ENCODE results near the gene SELENOV.

SELENOV gene

GRCh38 chr19:39532233-39533002, 17.5 kb downstream of the SELENOV start, which contains the start of gene EID2B (continued):
- TF ChIP-seq, protein P1, sequence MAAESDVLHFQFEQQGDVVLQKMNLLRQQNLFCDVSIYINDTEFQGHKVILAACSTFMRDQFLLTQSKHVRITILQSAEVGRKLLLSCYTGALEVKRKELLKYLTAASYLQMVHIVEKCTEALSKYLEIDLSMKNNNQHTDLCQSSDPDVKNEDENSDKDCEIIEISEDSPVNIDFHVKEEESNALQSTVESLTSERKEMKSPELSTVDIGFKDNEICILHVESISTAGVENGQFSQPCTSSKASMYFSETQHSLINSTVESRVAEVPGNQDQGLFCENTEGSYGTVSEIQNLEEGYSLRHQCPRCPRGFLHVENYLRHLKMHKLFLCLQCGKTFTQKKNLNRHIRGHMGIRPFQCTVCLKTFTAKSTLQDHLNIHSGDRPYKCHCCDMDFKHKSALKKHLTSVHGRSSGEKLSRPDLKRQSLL (tag by site-specific recombination; IDR thresholded peaks at IDR 0.05): 0 out of 2 replicates have a peak, but pooled peaks have one; percentile 37
- TF ChIP-seq ZNF350 (tag by site-specific recombination; IDR thresholded peaks at IDR 0.05) (no peak), ZNF596 (tag by site-specific recombination; IDR thresholded peaks at IDR 0.05) (no peak; the same call in 1 of the 2 replicates), ZBTB8A (tag by site-specific recombination; IDR thresholded peaks at IDR 0.05) (peak; percentile 31), ZNF112 (tag by site-specific recombination; IDR thresholded peaks at IDR 0.05) (no peak), ZNF214 (tag by site-specific recombination; IDR thresholded peaks at IDR 0.05; ENCODE audit: borderline replicate concordance) (no peak), ZNF398 (tag by site-specific recombination; IDR thresholded peaks at IDR 0.05) (no peak), ZFP37 (tag by site-specific recombination; IDR thresholded peaks at IDR 0.05) (peak; percentile 96), INSM2 (tag by site-specific recombination; IDR thresholded peaks at IDR 0.05) (peak; percentile 62; the same call in 1 of the 2 replicates), ZXDB (tag by site-specific recombination; IDR thresholded peaks at IDR 0.05) (peak; percentile 79), ZSCAN23 (tag by site-specific recombination; IDR thresholded peaks at IDR 0.05) (no peak), FEZF1 (tag by site-specific recombination; IDR thresholded peaks at IDR 0.05) (no peak), ZNF621 (tag by site-specific recombination; IDR thresholded peaks at IDR 0.05) (no peak), EGR2 (tag by site-specific recombination; IDR thresholded peaks at IDR 0.05; ENCODE audit: low read depth) (no peak), ZNF658 (tag by site-specific recombination; IDR thresholded peaks at IDR 0.05) (no peak), ZNF280C (tag by site-specific recombination; IDR thresholded peaks at IDR 0.05) (no peak), SALL2 (tag by site-specific recombination; IDR thresholded peaks at IDR 0.05; ENCODE audit: borderline replicate concordance) (no peak), PRDM1 (tag by site-specific recombination; IDR thresholded peaks at IDR 0.05) (no peak), ZBTB49 (tag by site-specific recombination; IDR thresholded peaks at IDR 0.05; ENCODE audit: low read depth) (no peak), SP2 (tag by site-specific recombination; IDR thresholded peaks at IDR 0.05) (no peak), ZSCAN5A (tag by site-specific recombination; IDR thresholded peaks at IDR 0.05) (no peak), ZNF580 (tag by site-specific recombination; IDR thresholded peaks at IDR 0.05) (peak; percentile 18; the same call in 1 of the 2 replicates), ZNF791 (tag by site-specific recombination; IDR thresholded peaks at IDR 0.05) (no peak), ZNF426 (tag by site-specific recombination; IDR thresholded peaks at IDR 0.05) (no peak), ZNF645 (tag by site-specific recombination; IDR thresholded peaks at IDR 0.05) (no peak), ZIC2 (tag by site-specific recombination; IDR thresholded peaks at IDR 0.05) (peak; percentile 30)
